Activated naive CD4-positive, alpha-beta T cell treated with anti-CD3 and anti-CD28 coated beads for 36 hours (primary cell): ENCODE data around the gene TMEM169. TPM values are rescaled to one million over a fixed set of nuclear protein-coding genes. Genes with fewer than 3 reads are reported as not detected.
A peak's percentile ranks its signal among the peaks of the same experiment; 100 is the strongest.

Experiments
- CTCF ChIA-PET: fragments of 350-600 bp; sonication (Branson Sonifier 250); formaldehyde crosslinking; loops from one replicate; lab custom pipeline; 2021; ENCODE audit warnings: antibody characterized with exemption; lab: Charles Lee
- DNase-seq: peaks from one replicate; pipeline ENCODE4 v3.0.0-alpha.2; 2020
- H3K27ac Mint-ChIP-seq: one replicate; pipeline ENCODE4 v1.8.0; 2021; ENCODE audit warnings: mild to moderate bottlenecking, mixed read lengths
- H3K27me3 Mint-ChIP-seq: one replicate; pipeline ENCODE4 v1.8.0; 2021; ENCODE audit warnings: low read depth, mixed read lengths
- H3K36me3 Mint-ChIP-seq: one replicate; pipeline ENCODE4 v1.8.0; 2021; ENCODE audit warnings: low read depth, mixed read lengths
- H3K4me1 Mint-ChIP-seq: one replicate; pipeline ENCODE4 v1.8.0; 2021; ENCODE audit warnings: low read depth, mixed read lengths
- H3K4me3 Mint-ChIP-seq: one replicate; pipeline ENCODE4 v1.8.0; 2021; ENCODE audit warnings: mild to moderate bottlenecking, moderate library complexity, mixed read lengths
- H3K9me3 Mint-ChIP-seq: one replicate; pipeline ENCODE4 v1.8.0; 2021; ENCODE audit warnings: mixed read lengths
- intact Hi-C: fragments of 100-400 bp; cut with micrococcal nuclease; formaldehyde crosslinking; loops from one replicate; pipeline ENCODE4 v1.15.1; 2023
- total RNA-seq, 2 experiments: library from RNA; stranded (reverse); gene quantifications; one replicate each; pipeline ENCODE4 v1.2.3, GENCODE V29; 2021

TMEM169 gene
- total RNA-seq, 2 experiments from 2014 or later, result 0.57 to 0.81 TPM

GRCh38 chr2:216108310-216108966 lies 26.7 kb downstream of the TMEM169 start:
- intact Hi-C loops, result loop anchor here (2.0 kb wide), 2 partner anchors 240 to 366 kb away; no protein-coding TSS in a partner anchor
- H3K36me3 Mint-ChIP-seq, result peaks cover 40% of the 10 kb centered on the region
- no peaks in the 10 kb centered on the region for H3K27me3 Mint-ChIP-seq
- H3K4me1 Mint-ChIP-seq, result peaks cover 36% of the 10 kb centered on the region
- DNase-seq, result no peak
- CTCF ChIA-PET, result interaction anchor here (0.7 to 4.6 kb wide), 12 partner anchors 11 to 699 kb away, joined by 3 to 33 read pairs (median 8); partner anchors contain the start of gene SMARCAL1
- H3K27ac Mint-ChIP-seq, result peak overlapping the region; percentile 99
- H3K9me3 Mint-ChIP-seq, result no peaks in the 10 kb centered on the region
- peak overlapping the region; percentile 100 for H3K4me3 Mint-ChIP-seq

GRCh38 chr2:216108967-216109921 lies 27.5 kb downstream of the TMEM169 start, which contains the start of gene XRCC5:
XRCC5 (plus strand) TSS chr2:216109348; CDS start chr2:216109437, 89 bp downstream.
- Mint-ChIP-seq H3K4me3 (peak within 1 kb of the TSS; percentile 100), H3K27me3 (no peaks in the 10 kb centered on the region), H3K27ac (peak within 1 kb of the TSS; percentile 99), H3K36me3 (peaks cover 46% of the 10 kb centered on the region), H3K9me3 (no peaks in the 10 kb centered on the region), H3K4me1 (peaks cover 45% of the 10 kb centered on the region)
- intact Hi-C loops, result loop anchor here (1.0 to 2.0 kb wide), 9 partner anchors 25 to 798 kb away; partner anchors contain the start of genes RPL37A and SMARCAL1
- DNase-seq, result peak; percentile 99
- CTCF ChIA-PET, result interaction anchor here (0.6 to 4.6 kb wide), 27 partner anchors 8 to 700 kb away, joined by 3 to 33 read pairs (median 5); partner anchors contain the start of genes PECR, SMARCAL1 and TMEM169

- H3K36me3 Mint-ChIP-seq, result peaks cover 55% of the 10 kb centered on the region
These were observed 28.4 kb downstream of the TMEM169 start for GRCh38 chr2:216109962-216110614.

GRCh38 chr2:216110620-216111019 lies 28.9 kb downstream of the TMEM169 start:
- Mint-ChIP-seq H3K4me3 (peak overlapping the region; percentile 100), H3K9me3 (no peaks in the 10 kb centered on the region), H3K27ac (peak overlapping the region; percentile 99), H3K27me3 (no peaks in the 10 kb centered on the region), H3K4me1 (peaks cover 56% of the 10 kb centered on the region), H3K36me3 (peaks cover 58% of the 10 kb centered on the region)
- intact Hi-C loops, result loop anchor here (1.0 kb wide), 5 partner anchors 22 to 556 kb away; no protein-coding TSS in a partner anchor
- CTCF ChIA-PET, result interaction anchor here (0.6 to 4.6 kb wide), 25 partner anchors 8 to 301 kb away, joined by 3 to 33 read pairs (median 5); partner anchors contain the start of genes PECR, SMARCAL1 and TMEM169
- no peak for DNase-seq

More at GRCh38 chr2:216109962-216110614, 28.4 kb downstream of the TMEM169 start:
- no peaks in the 10 kb centered on the region for H3K27me3 Mint-ChIP-seq
- CTCF ChIA-PET, result interaction anchor here (0.9 to 4.6 kb wide), 26 partner anchors 9 to 302 kb away, joined by 3 to 33 read pairs (median 5); partner anchors contain the start of genes PECR, SMARCAL1 and TMEM169
- DNase-seq, result no peak
- H3K4me3 Mint-ChIP-seq, result peak overlapping the region; percentile 100
- no peaks in the 10 kb centered on the region for H3K9me3 Mint-ChIP-seq
- H3K4me1 Mint-ChIP-seq, result peaks cover 53% of the 10 kb centered on the region
- peak overlapping the region; percentile 99 for H3K27ac Mint-ChIP-seq
- intact Hi-C loops, result loop anchor here (1.0 to 2.0 kb wide), 14 partner anchors 22 to 799 kb away; partner anchors contain the start of genes RPL37A and SMARCAL1

GRCh38 chr2:216111122-216111521 lies 29.4 kb downstream of the TMEM169 start:
- DNase-seq, result no peak
- H3K4me1 Mint-ChIP-seq, result peaks cover 58% of the 10 kb centered on the region
- H3K27ac Mint-ChIP-seq, result peak overlapping the region; percentile 99
- CTCF ChIA-PET, result interaction anchor here (0.6 to 4.6 kb wide), 13 partner anchors 8 to 293 kb away, joined by 3 to 33 read pairs (median 5); no protein-coding TSS in a partner anchor
- H3K9me3 Mint-ChIP-seq, result no peaks in the 10 kb centered on the region
- peaks cover 61% of the 10 kb centered on the region for H3K36me3 Mint-ChIP-seq
- H3K27me3 Mint-ChIP-seq, result no peaks in the 10 kb centered on the region
- intact Hi-C loops, result no loop called here
- peak overlapping the region; percentile 100 for H3K4me3 Mint-ChIP-seq

GRCh38 chr2:216112926-216113325 lies 31.2 kb downstream of the TMEM169 start:
- Mint-ChIP-seq H3K9me3 (no peaks in the 10 kb centered on the region), H3K36me3 (peaks cover 74% of the 10 kb centered on the region), H3K4me1 (peaks cover 74% of the 10 kb centered on the region), H3K27me3 (no peaks in the 10 kb centered on the region), H3K27ac (peak overlapping the region; percentile 99), H3K4me3 (no peak overlapping the region)
- DNase-seq, result no peak
- intact Hi-C loops, result no loop called here
- CTCF ChIA-PET, result interaction anchor here (1.3 to 2.9 kb wide), 4 partner anchors 10 to 79 kb away, joined by 3 to 18 read pairs (median 11); no protein-coding TSS in a partner anchor

- peaks cover 80% of the 10 kb centered on the region for H3K36me3 Mint-ChIP-seq
- peaks cover 78% of the 10 kb centered on the region for H3K4me1 Mint-ChIP-seq
- CTCF ChIA-PET, result interaction anchor here (1.2 to 2.9 kb wide), 10 partner anchors 9 to 292 kb away, joined by 3 to 18 read pairs (median 8); partner anchors contain the start of genes PECR and TMEM169
- H3K4me3 Mint-ChIP-seq, result peak overlapping the region; percentile 7
- H3K27me3 Mint-ChIP-seq, result no peaks in the 10 kb centered on the region
- no peak for DNase-seq
- H3K9me3 Mint-ChIP-seq, result no peaks in the 10 kb centered on the region
- intact Hi-C loops, result no loop called here
- H3K27ac Mint-ChIP-seq, result peak overlapping the region; percentile 99
These were observed 31.9 kb downstream of the TMEM169 start for GRCh38 chr2:216113572-216113971.

GRCh38 chr2:216114382-216114713 lies 32.6 kb downstream of the TMEM169 start:
- H3K4me3 Mint-ChIP-seq, result peak overlapping the region; percentile 89
- no peaks in the 10 kb centered on the region for H3K27me3 Mint-ChIP-seq
- no peaks in the 10 kb centered on the region for H3K9me3 Mint-ChIP-seq
- H3K36me3 Mint-ChIP-seq, result peaks cover 83% of the 10 kb centered on the region
- peaks cover 85% of the 10 kb centered on the region for H3K4me1 Mint-ChIP-seq
- CTCF ChIA-PET, result interaction anchor here (0.6 to 2.9 kb wide), 17 partner anchors 9 to 517 kb away, joined by 3 to 18 read pairs (median 4); partner anchors contain the start of genes PECR and TMEM169
- DNase-seq, result no peak
- intact Hi-C loops, result loop anchor here (1.0 kb wide), 4 partner anchors 81 to 298 kb away; partner anchors contain the start of gene SMARCAL1
- H3K27ac Mint-ChIP-seq, result peak overlapping the region; percentile 99

DNA sequence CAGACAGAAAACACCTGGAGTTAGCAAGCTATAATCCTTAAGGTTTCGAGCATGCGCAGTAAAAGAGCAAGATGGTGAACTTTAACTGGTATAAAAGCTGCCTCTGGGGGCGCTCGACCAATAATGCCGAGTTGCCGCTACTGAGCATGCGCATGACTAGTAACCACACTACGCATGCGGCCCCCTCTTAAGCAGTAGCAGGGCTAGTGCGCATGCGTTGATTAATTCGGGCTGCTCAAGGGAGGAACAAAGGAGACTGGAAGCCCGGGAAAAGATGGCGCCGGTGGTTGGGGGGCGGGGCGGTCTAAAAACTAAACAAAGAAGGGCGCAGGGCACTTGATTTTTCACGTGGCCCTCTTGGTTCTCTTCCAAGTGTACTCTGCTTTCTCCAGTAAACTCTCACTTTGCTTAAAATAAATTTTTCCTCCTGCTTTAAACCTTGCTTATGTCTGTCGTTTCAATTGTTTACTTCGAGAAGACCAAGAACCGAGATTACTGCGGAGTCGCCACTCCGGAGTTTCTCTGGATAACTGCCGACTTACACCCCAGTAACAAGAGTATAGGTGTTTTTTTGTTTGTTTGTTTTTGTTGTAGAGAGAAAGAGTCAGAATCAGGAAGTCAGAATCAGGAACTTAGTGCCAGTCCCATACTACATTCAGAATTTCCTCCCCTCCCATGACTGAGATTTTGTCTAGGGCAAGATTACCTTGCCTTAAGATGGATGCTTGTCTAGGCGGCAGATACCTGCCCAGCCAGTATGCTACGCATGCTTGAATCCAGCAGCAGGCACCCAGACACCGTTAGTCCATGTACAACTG lies 33.2 kb downstream of the TMEM169 start:
- CTCF ChIA-PET, result interaction anchor here (0.7 to 2.9 kb wide), 16 partner anchors 8 to 291 kb away, joined by 3 to 18 read pairs (median 4); partner anchors contain the start of genes PECR and TMEM169

DNA sequence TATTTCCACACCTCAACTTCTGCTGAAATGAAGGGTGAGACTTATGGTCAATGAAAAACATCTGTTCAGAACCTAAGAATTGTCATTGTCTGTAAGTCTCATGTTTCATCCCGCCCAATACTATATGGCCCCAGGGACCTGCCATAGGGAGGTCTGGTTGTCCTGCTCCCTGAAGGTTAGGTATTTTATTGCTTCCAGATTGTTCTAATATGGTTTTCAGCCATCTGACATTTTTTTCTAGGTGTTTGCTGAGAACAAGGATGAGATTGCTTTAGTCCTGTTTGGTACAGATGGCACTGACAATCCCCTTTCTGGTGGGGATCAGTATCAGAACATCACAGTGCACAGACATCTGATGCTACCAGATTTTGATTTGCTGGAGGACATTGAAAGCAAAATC lies 34.7 kb downstream of the TMEM169 start:
- no peak for DNase-seq
- Mint-ChIP-seq H3K4me1 (peaks cover 93% of the 10 kb centered on the region), H3K27me3 (no peaks in the 10 kb centered on the region), H3K36me3 (peaks cover 81% of the 10 kb centered on the region), H3K9me3 (no peaks in the 10 kb centered on the region), H3K4me3 (peak overlapping the region; percentile 30), H3K27ac (peak overlapping the region; percentile 95)
- intact Hi-C loops, result no loop called here
- CTCF ChIA-PET, result no interaction called here

More for the DNA sequence above, 33.2 kb downstream of the TMEM169 start:
- intact Hi-C loops, result loop anchor here (1.0 kb wide), 4 partner anchors 80 to 297 kb away; partner anchors contain the start of gene SMARCAL1
- no peaks in the 10 kb centered on the region for H3K27me3 Mint-ChIP-seq
- peaks cover 91% of the 10 kb centered on the region for H3K4me1 Mint-ChIP-seq
- peak overlapping the region; percentile 89 for H3K4me3 Mint-ChIP-seq
- peaks cover 81% of the 10 kb centered on the region for H3K36me3 Mint-ChIP-seq
- no peaks in the 10 kb centered on the region for H3K9me3 Mint-ChIP-seq
- DNase-seq, result peak; percentile 99
- H3K27ac Mint-ChIP-seq, result peak overlapping the region; percentile 99
